SK-N-SH (cell line): ENCODE results near the gene AHCYL2.

Experiments
- CTCF ChIP-seq: fragments of 200-600 bp; sonication (generic); IDR thresholded peaks from 2 replicates; pipeline ENCODE4 v1.6.1; 2017; ENCODE audit warnings: antibody characterized with exemption, mild to moderate bottlenecking, moderate library complexity
- EP300 ChIP-seq, 2 experiments: IDR thresholded peaks; 2 replicates each; pipeline versions ENCODE4 v1.4.0 to v1.6.1; 2012; ENCODE audit warnings: borderline replicate concordance in 1 of 2, low read depth in 1 of 2, low read length in 1 of 2
- JUND ChIP-seq: IDR thresholded peaks from 2 replicates; pipeline ENCODE4 v1.4.0; 2012
- PBX3 ChIP-seq: IDR thresholded peaks from 2 replicates; pipeline ENCODE4; 2012
- POLR2AphosphoS5 ChIP-seq: IDR thresholded peaks from 2 replicates; pipeline ENCODE4 v1.6.1; 2012; ENCODE audit warnings: low read depth, low read length
- USF2 ChIP-seq: fragments of 150-350 bp; IDR thresholded peaks from 2 replicates; pipeline ENCODE4 v1.6.1; 2017; ENCODE audit warnings: antibody characterized with exemption, low read length, low read depth, borderline replicate concordance

GRCh38 chr7:129401228-129401966 lies 176.6 kb downstream of the AHCYL2 start:
- TF ChIP-seq PBX3, result no peak
- no peak for TF ChIP-seq POLR2AphosphoS5
- TF ChIP-seq CTCF, result no peak
- no peak for TF ChIP-seq EP300 (IDR thresholded peaks at IDR 0.05; ENCODE audit: borderline replicate concordance in 1 of 2, low read depth in 1 of 2, low read length in 1 of 2)
- no peak for TF ChIP-seq USF2
- TF ChIP-seq JUND, result no peak
